Hepatocyte (in vitro differentiated cells): ENCODE results near the gene ATP2C2.

ENCODE experiments used
- EZH2 ChIP-seq: fragments of 200-600 bp; sonication (generic); IDR thresholded peaks from 2 replicates; pipeline ENCODE4 v1.6.1; 2016; ENCODE audit warnings: antibody characterized with exemption, mild to moderate bottlenecking, borderline replicate concordance
- EZH2phosphoT487 ChIP-seq: fragments of 200-600 bp; sonication (generic); IDR thresholded peaks from one replicate; pipeline ENCODE4 v1.6.1; 2018; ENCODE audit warnings: antibody characterized with exemption, mild to moderate bottlenecking, low read depth, moderate library complexity; ENCODE audit not compliant: unreplicated experiment, severe bottlenecking
- TF ChIP-seq, protein P1 (sequence below): fragments of 200-600 bp; sonication (generic); IDR thresholded peaks from 2 replicates; pipeline ENCODE4 v1.5.1; 2016; ENCODE audit warnings: antibody characterized with exemption, mild to moderate bottlenecking; ENCODE audit not compliant: poor library complexity

DNA sequence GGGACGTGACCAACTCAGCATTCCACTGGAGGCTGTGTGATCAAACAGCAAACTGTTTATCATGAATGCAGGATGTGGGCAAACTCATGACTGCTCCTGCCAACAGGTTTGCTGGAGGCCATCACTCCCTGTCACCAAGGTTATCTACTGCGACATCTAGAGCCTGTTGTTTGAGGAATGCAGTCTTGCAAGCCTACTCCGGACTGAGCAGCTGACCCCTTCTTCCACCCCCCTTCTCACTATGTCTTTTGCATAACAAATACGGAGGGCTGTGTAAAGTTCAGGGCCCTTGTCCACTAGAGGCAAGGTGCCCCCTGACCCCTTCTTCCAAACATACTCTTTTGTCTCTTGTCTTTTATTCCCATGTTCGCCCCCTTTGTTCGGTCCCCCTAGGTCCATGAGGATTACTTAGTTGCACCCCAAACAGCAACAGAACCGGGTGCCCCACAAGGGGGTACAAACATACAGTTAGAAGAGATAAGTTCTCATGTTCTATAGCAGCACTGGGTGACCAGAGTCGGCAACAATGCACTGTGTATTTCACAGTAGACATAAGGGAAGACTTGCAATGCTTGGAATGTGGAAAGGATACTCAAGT, 107.4 kb downstream of the ATP2C2 start:
- no peak for TF ChIP-seq EZH2
- TF ChIP-seq, protein P1, sequence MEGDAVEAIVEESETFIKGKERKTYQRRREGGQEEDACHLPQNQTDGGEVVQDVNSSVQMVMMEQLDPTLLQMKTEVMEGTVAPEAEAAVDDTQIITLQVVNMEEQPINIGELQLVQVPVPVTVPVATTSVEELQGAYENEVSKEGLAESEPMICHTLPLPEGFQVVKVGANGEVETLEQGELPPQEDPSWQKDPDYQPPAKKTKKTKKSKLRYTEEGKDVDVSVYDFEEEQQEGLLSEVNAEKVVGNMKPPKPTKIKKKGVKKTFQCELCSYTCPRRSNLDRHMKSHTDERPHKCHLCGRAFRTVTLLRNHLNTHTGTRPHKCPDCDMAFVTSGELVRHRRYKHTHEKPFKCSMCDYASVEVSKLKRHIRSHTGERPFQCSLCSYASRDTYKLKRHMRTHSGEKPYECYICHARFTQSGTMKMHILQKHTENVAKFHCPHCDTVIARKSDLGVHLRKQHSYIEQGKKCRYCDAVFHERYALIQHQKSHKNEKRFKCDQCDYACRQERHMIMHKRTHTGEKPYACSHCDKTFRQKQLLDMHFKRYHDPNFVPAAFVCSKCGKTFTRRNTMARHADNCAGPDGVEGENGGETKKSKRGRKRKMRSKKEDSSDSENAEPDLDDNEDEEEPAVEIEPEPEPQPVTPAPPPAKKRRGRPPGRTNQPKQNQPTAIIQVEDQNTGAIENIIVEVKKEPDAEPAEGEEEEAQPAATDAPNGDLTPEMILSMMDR = no peak
- no peak for TF ChIP-seq EZH2phosphoT487
